ENCODE data around the gene BPIFB3.
"Not testable (repeated sequence)": the region's sequence is repeated elsewhere in the genome, so short reads cannot be mapped to it uniquely, and the experiment has no call there.

Gene BPIFB3

GRCh38 chr20:33027769-33028751, 25.6 kb upstream of the BPIFB3 start:
- no peak for DNase-seq (ENCODE audit: low read depth in 1 of 2, low spot score in 1 of 2)

- DNase-seq (ENCODE audit: low read depth in 1 of 2, low spot score in 1 of 2): no peak
Observed at GRCh38 chr20:33028875-33029274, 24.8 kb upstream of the BPIFB3 start.

GRCh38 chr20:33030076-33030475, 23.6 kb upstream of the BPIFB3 start:
- DNase-seq (ENCODE audit: low read depth in 1 of 2, low spot score in 1 of 2): no peak

DNA sequence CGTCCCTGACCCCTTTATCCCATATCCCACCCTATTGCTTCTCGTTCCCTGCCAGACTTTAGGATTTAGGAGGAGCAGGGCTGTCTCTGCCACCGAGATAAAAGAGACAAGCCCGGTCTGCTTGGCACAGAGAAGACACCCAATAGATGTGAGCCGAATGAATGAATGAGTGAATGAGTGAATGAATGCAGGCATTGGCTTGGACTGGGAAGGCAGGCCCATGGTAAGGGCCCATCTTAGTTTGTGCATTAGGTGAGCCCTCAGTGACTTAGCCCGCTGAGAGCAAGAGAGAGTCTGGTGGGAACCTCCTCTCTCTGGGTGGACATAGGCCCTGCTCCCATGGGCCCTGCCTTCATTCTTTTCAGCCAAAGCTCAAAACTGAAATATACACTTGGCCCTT, 23.1 kb upstream of the BPIFB3 start:
- no peak for DNase-seq (ENCODE audit: low read depth in 1 of 2, low spot score in 1 of 2)

DNA sequence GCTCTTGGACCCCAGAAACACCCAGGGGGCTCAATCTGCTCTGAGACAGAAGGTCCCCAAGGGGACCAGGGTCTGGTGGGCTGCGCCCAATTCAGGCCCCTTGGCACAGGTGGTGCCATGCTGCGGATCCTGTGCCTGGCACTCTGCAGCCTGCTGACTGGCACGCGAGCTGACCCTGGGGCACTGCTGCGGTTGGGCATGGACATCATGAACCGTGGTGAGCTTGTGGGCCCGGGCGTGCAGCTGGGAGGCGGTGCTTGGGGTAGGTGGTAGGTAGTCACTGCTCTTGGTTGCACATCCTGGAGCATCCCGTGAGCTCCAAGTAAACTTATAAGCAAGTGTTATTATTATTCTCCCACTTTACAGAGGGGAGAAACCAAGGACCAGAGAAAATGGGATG, 22.2 kb upstream of the BPIFB3 start, which contains the start of gene BPIFB6:
Gene BPIFB6 (plus strand): TSS at position 118 of the 400 bp plus-strand sequence. CDS start 0 bp downstream, at position 118.
- DNase-seq (ENCODE audit: low read depth in 1 of 2, low spot score in 1 of 2): no peak

GRCh38 chr20:33032555-33032954, 21.1 kb upstream of the BPIFB3 start:
- DNase-seq (ENCODE audit: low read depth in 1 of 2, low spot score in 1 of 2): no peak

DNA sequence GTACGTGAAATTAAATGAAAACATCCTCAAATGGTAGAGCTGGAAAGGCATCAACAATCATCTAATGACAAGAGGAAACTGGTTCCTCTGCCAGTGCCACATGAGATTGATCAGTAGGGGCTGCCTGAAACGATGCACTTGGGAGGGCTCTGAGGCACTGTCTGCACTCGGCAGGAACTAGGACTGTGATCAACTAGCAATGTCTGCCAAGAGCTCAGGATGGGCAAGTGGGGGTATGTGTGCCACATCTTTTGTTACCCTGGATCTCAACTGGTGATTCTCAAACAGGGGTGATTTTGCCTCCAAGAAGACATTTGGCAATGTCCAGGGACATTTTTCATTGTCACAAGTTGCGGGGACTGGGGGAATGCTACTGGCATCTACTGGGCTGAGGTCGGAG, 20.3 kb upstream of the BPIFB3 start:
- no peak for DNase-seq (ENCODE audit: low read depth in 1 of 2, low spot score in 1 of 2)

- DNase-seq (ENCODE audit: low read depth in 1 of 2, low spot score in 1 of 2): no peak
Observed at GRCh38 chr20:33034115-33034514, 19.6 kb upstream of the BPIFB3 start.

GRCh38 chr20:33034901-33035492, 18.7 kb upstream of the BPIFB3 start:
- no peak for DNase-seq (ENCODE audit: low read depth in 1 of 2, low spot score in 1 of 2)

DNA sequence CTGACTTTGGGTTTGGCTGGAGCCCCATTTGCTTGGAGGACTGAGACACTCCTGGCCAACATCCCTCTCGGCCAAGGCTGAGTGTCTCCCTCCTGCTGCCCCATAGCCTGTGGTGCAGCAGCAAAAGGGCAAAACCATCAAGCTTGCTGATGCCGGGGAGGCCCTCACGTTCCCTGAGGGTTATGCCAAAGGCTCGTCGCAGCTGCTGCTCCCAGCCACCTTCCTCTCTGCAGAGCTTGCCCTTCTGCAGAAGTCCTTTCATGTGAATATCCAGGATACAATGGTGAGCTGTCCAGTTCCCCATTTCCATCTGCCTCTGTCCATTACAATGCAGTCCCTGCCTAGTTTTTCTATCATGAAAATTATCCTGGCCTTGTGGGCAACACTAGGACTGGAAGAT, 16.2 kb upstream of the BPIFB3 start:
- DNase-seq (ENCODE audit: low read depth in 1 of 2, low spot score in 1 of 2): no peak

DNA sequence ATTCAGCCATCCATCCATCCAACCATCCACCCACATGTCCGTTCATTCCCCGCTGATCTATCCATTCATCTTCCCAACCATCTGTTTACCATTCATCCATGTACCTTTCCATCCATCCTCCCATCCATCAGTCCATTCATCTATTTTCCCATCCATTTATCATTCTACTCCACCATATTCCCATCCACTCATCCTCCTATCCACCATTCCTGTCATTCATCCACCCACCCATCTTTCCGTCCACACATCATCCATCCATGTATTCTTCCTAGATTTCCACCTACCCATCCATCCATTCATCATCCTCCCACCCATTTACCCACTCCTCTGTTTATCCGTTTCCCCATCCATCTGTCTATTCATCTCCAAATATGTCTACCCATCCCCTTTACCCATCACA, 15.5 kb upstream of the BPIFB3 start:
- no peak for DNase-seq (ENCODE audit: low read depth in 1 of 2, low spot score in 1 of 2)

GRCh38 chr20:33042430-33042829, 11.3 kb upstream of the BPIFB3 start:
- no peak for DNase-seq (ENCODE audit: low read depth in 1 of 2, low spot score in 1 of 2)

GRCh38 chr20:33042983-33043730, 10.5 kb upstream of the BPIFB3 start:
- DNase-seq (ENCODE audit: low read depth in 1 of 2, low spot score in 1 of 2): no peak

DNA sequence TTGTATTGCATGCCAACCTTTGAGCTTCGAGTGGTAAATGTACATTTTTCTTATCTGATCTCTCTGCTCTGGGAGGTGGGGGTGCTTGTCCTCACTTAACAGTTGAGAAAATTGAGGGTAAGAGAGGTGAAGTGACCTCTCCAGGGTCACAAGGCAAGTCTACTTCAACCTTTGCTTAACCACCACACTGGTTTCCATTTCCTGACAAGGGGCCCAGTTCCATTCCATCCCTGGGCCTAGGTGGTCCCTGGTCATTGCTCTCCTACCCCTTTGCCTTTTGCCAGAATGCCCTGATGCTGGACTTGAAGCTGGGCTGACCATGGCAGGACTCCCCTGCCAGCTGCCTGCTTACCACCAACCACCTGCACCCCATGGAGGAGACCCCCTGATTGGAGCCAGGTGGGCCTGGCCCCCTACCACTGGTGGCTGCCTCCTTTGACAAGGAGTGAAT, 9.9 kb upstream of the BPIFB3 start:
- DNase-seq (ENCODE audit: low read depth in 1 of 2, low spot score in 1 of 2): no peak

DNA sequence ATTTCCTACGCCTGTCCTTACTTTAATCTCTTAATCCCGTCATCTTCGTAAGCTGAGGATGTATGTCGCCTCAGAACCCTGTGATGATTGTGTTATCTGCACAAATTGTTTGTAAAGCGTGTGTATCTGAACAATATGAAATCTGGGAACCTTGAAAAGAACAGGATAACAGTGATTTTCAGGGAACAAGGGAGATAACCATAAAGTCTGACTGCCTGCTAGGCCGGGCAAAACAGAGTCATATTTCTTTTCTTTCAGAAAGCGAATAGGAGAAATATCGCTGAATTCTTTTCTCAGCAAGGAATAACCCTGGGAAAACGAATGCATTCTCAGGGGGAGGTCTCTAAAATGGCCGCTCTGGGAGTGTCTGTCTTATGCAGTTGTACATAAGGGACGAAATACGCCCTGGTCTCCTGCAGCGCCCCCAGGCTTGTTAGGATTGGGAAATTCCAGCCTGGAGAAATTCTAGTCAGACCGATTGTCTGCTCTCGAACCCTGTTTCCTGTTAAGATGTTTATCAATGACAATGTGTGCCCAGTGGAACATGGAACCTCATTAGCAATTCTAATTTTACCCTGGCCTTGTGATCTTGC, 8.5 kb upstream of the BPIFB3 start:
- not testable (repeated sequence) for DNase-seq (ENCODE audit: low read depth in 1 of 2, low spot score in 1 of 2)

- no peak for DNase-seq (ENCODE audit: low read depth in 1 of 2, low spot score in 1 of 2)
Observed at GRCh38 chr20:33046412-33046811, 7.3 kb upstream of the BPIFB3 start.

DNA sequence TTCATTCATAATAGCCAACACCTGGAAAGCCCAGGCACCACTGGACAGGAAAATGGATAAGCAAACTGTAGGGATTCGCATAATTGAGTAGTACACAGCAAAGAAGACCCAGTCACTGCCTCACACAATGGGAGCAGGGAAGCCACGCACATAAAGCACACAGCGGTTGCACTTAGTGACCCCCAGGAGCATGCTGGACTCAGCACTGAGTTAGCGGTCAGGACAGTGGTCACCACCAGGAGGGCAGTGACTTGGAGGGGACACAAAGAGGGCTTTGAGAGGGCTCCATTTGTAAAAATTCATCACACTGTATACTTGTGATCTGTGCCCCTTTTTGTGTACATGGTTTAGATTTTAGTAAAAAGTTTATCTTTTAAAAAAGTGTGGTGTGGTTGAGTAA, 2.4 kb upstream of the BPIFB3 start:
- no peak for DNase-seq (ENCODE audit: low read depth in 1 of 2, low spot score in 1 of 2)

DNA sequence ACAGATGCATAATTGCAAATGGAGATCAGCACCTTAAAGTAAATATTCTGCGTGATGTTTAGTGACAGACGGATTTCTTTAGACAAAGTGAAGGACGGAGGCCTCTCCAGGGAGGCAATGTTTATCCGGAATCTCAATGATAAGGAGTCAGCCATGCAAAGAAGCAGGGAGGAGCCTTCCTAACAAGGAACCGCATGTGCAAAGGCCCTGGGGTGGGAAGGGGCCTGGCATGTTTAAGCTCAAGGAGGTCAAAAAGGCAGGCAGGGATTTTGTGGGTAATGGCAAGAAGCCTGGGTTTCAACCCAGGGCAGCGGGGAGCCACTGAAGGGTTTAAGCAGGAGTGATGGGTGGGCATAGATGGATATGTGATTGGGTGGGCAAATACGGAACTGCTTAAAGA, 678 bp downstream of the BPIFB3 start:
- no peak for DNase-seq (ENCODE audit: low read depth in 1 of 2, low spot score in 1 of 2)

- no peak for DNase-seq (ENCODE audit: low read depth in 1 of 2, low spot score in 1 of 2)
Observed at GRCh38 chr20:33054791-33055190, 1.1 kb downstream of the BPIFB3 start.

DNA sequence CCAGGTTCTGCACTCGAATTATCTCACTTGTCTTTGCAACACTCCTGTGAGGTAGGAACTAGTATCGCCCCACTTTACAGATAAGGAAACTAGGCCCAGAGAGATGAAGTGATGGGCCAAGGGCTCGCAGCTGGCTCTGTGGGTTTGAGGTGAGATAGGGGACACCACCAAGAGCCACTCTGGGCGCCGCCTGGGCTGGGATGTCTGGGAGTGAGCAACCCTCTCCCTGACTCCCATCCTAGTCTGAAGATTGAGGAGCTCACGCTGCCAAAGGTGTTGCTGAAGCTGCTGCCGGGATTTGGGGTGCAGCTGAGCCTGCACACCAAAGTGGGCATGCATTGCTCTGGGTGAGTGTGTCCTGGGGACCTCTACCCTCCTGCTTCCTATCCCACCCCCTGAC, 5.4 kb downstream of the BPIFB3 start:
- DNase-seq (ENCODE audit: low read depth in 1 of 2, low spot score in 1 of 2): no peak

- DNase-seq (ENCODE audit: low read depth in 1 of 2, low spot score in 1 of 2): no peak
Observed at GRCh38 chr20:33059741-33060390, 6.2 kb downstream of the BPIFB3 start.
